HG03175 (cell line): Measurements from ENCODE around the gene CA10.

Experiments used
- ATAC-seq: cut with Tn5 transposase; IDR thresholded peaks from one replicate; pipeline ENCODE4 v1.9.1; 2021; ENCODE audit warnings: mild to moderate bottlenecking, moderate library complexity; ENCODE audit not compliant: unreplicated experiment

The CA10 gene

GRCh38 chr17:51890710-51891109 is 267.8 kb downstream of the CA10 start:
- ATAC-seq = no peak

- no peak for ATAC-seq
Measured at GRCh38 chr17:51888816-51889215, 269.7 kb downstream of the CA10 start.

- ATAC-seq = no peak
Measured at GRCh38 chr17:51876986-51877385, 281.5 kb downstream of the CA10 start.

GRCh38 chr17:51873302-51873701 is 285.2 kb downstream of the CA10 start:
- no peak for ATAC-seq

- ATAC-seq = no peak
Measured at GRCh38 chr17:51869387-51869786, 289.1 kb downstream of the CA10 start.

- no peak for ATAC-seq
Measured at GRCh38 chr17:51860954-51861561, 297.5 kb downstream of the CA10 start.

GRCh38 chr17:51857052-51857597 is 301.4 kb downstream of the CA10 start:
- no peak for ATAC-seq

- no peak for ATAC-seq
Measured at GRCh38 chr17:51855806-51856205, 302.7 kb downstream of the CA10 start.

GRCh38 chr17:51853857-51854256 is 304.7 kb downstream of the CA10 start:
- no peak for ATAC-seq

- ATAC-seq = no peak
Measured at GRCh38 chr17:51852603-51853002, 305.9 kb downstream of the CA10 start.

- ATAC-seq = no peak
Measured at GRCh38 chr17:51850201-51850600, 308.3 kb downstream of the CA10 start.

- no peak for ATAC-seq
Measured at GRCh38 chr17:51848451-51848850, 310.1 kb downstream of the CA10 start.

GRCh38 chr17:51846566-51846965 is 311.9 kb downstream of the CA10 start:
- ATAC-seq = no peak

- ATAC-seq = no peak
Measured at GRCh38 chr17:51845776-51846175, 312.7 kb downstream of the CA10 start.

- no peak for ATAC-seq
Measured at GRCh38 chr17:51842763-51843162, 315.8 kb downstream of the CA10 start.

GRCh38 chr17:51841669-51842068 is 316.8 kb downstream of the CA10 start:
- no peak for ATAC-seq

GRCh38 chr17:51840688-51841087 is 317.8 kb downstream of the CA10 start:
- no peak for ATAC-seq

- no peak for ATAC-seq
Measured at GRCh38 chr17:51833620-51834019, 324.9 kb downstream of the CA10 start.

- no peak for ATAC-seq
Measured at GRCh38 chr17:51833045-51833444, 325.5 kb downstream of the CA10 start.

GRCh38 chr17:51830886-51831285 is 327.6 kb downstream of the CA10 start:
- no peak for ATAC-seq

GRCh38 chr17:51830451-51830850 is 328.1 kb downstream of the CA10 start:
- no peak for ATAC-seq

- no peak for ATAC-seq
Measured at GRCh38 chr17:51828901-51829300, 329.6 kb downstream of the CA10 start.

GRCh38 chr17:51827140-51827539 is 331.4 kb downstream of the CA10 start:
- no peak for ATAC-seq
